Endothelial cell of umbilical vein (primary cell): ENCODE measurements around the gene KIFC1. TPM values are rescaled to one million over a fixed set of nuclear protein-coding genes. Genes with fewer than 3 reads are reported as not detected.

Experiments used
- BruUV-seq: library from RNA; stranded (reverse); fragments of 400-500 nt; replicated peaks from 2 replicates; lab custom pipeline; 2021; lab: Mats Ljungman, UMichigan
- CTCF ChIA-PET: fragments of 300-600, 350-600 bp; sonication (Branson Sonifier 250); formaldehyde crosslinking; loops from one replicate; lab custom pipeline; 2021; ENCODE audit warnings: antibody characterized with exemption, inconsistent platforms; lab: Charles Lee
- POLR2A ChIA-PET: fragments of 300-600, 350-600 bp; sonication (Branson Sonifier 250); formaldehyde crosslinking; loops from one replicate; lab custom pipeline; 2021; ENCODE audit warnings: antibody characterized with exemption, inconsistent platforms; lab: Charles Lee
- DNase-seq: peaks from one replicate; pipeline ENCODE4 v3.0.0-alpha.2; 2011; ENCODE audit warnings: low read depth, low spot score
- FAIRE-seq: peaks from 2 replicates; lab custom pipeline; 2011; peaks lifted over from hg19 to GRCh38; lab: Jason Lieb, UNC
- H2AFZ ChIP-seq: 2 replicates; pipeline ENCODE4 v1.6.0; 2012; ENCODE audit warnings: low read depth, low read length, control low read depth, inconsistent platforms
- H3K27ac ChIP-seq: 2 replicates; pipeline ENCODE4 v1.5.1; 2011; ENCODE audit warnings: low read depth, mild to moderate bottlenecking, control low read depth, low read length, moderate library complexity; ENCODE audit not compliant: insufficient read depth
- H3K27me3 ChIP-seq, 2 experiments: 2 replicates each; pipeline versions ENCODE4 v1.6.0 to v1.6.1; 2011; ENCODE audit warnings: low read length in 2 of 2, mixed read lengths in 1 of 2; ENCODE audit not compliant: control insufficient read depth in 2 of 2, insufficient read depth in 2 of 2
- H3K36me3 ChIP-seq, 2 experiments: 2 replicates in 1 of 2; 3 replicates in 1 of 2; pipeline ENCODE4 v1.5.1; 2011; ENCODE audit warnings: low read length in 2 of 2, mild to moderate bottlenecking in 1 of 2, moderate library complexity in 1 of 2; ENCODE audit not compliant: control insufficient read depth in 2 of 2, insufficient read depth in 2 of 2; ENCODE audit errors: extremely low read depth in 1 of 2
- H3K4me1 ChIP-seq: 3 replicates; pipeline ENCODE4 v1.5.1; 2011; ENCODE audit warnings: mild to moderate bottlenecking, low read length; ENCODE audit not compliant: control insufficient read depth, insufficient read depth; ENCODE audit errors: extremely low read depth
- H3K4me2 ChIP-seq: 2 replicates; pipeline ENCODE4 v1.6.1; 2011; ENCODE audit warnings: low read length, control low read depth, mixed read lengths; ENCODE audit not compliant: insufficient read depth
- H3K4me3 ChIP-seq, 3 experiments: fragments of 200-600 bp in 1 of 3; sonication (generic), shearing (Covaris generic) in 1 of 3; replicated peaks in 1 of 3; 2 replicates each; pipeline ENCODE4 v1.5.1; 2011 to 2016; ENCODE audit warnings: control low read depth in 3 of 3, low read length in 3 of 3, mild to moderate bottlenecking in 2 of 3, inconsistent platforms in 1 of 3, low read depth in 1 of 3, moderate library complexity in 1 of 3; ENCODE audit not compliant: insufficient read depth in 1 of 3
- H3K79me2 ChIP-seq: 2 replicates; pipeline ENCODE4 v1.6.0; 2012; ENCODE audit warnings: low read length, inconsistent platforms; ENCODE audit not compliant: control insufficient read depth, insufficient read depth
- H3K9ac ChIP-seq: replicated peaks from 2 replicates; pipeline ENCODE3; 2011; ENCODE audit warnings: low read length, control low read depth; ENCODE audit not compliant: insufficient read depth; ENCODE audit errors: extremely low read depth
- H3K9me1 ChIP-seq: replicated peaks from 3 replicates; pipeline ENCODE4 v1.6.0; 2011; ENCODE audit warnings: mild to moderate bottlenecking, low read length; ENCODE audit not compliant: control insufficient read depth, insufficient read depth; ENCODE audit errors: extremely low read depth
- H3K9me3 ChIP-seq: replicated peaks from 2 replicates; pipeline ENCODE4 v1.5.1; 2012; ENCODE audit warnings: low read length, inconsistent platforms; ENCODE audit not compliant: control insufficient read depth, insufficient read depth
- H4K20me1 ChIP-seq: replicated peaks from 2 replicates; pipeline ENCODE3; 2011; ENCODE audit warnings: mild to moderate bottlenecking, low read length; ENCODE audit not compliant: control insufficient read depth, insufficient read depth; ENCODE audit errors: extremely low read depth
- CTCF ChIP-seq, 2 donors: IDR thresholded peaks; 1 replicate in 1 of 2; 2 replicates in 1 of 2; pipeline ENCODE4 v1.5.1; 2011; ENCODE audit warnings: low read length in 2 of 2, mild to moderate bottlenecking in 2 of 2, moderate library complexity in 2 of 2, control low read depth in 1 of 2, inconsistent platforms in 1 of 2, low read depth in 1 of 2; ENCODE audit not compliant: insufficient read depth in 1 of 2; ENCODE audit errors: extremely low read depth in 1 of 2
- EZH2 ChIP-seq: IDR thresholded peaks from 2 replicates; pipeline ENCODE4 v1.6.1; 2012; ENCODE audit warnings: borderline replicate concordance, low read depth, mild to moderate bottlenecking, moderate library complexity, low read length, inconsistent platforms; ENCODE audit not compliant: severe bottlenecking
- GATA2 ChIP-seq: IDR thresholded peaks from 2 replicates; pipeline ENCODE4 v1.7.0; 2011; ENCODE audit warnings: low read depth, mild to moderate bottlenecking, moderate library complexity, mixed read lengths, low read length; ENCODE audit not compliant: insufficient read length, insufficient read depth
- JUN ChIP-seq: IDR thresholded peaks from 2 replicates; pipeline ENCODE4 v1.6.1; 2011; ENCODE audit warnings: borderline replicate concordance, low read depth; ENCODE audit not compliant: insufficient read length, insufficient read depth
- POLR2A ChIP-seq: IDR thresholded peaks from 2 replicates; pipeline ENCODE4 v1.6.1; 2012; ENCODE audit warnings: low read depth, mild to moderate bottlenecking, control low read depth, low read length
- POLR2AphosphoS5 ChIP-seq: IDR thresholded peaks from 2 replicates; pipeline ENCODE4 v1.6.1; 2012; ENCODE audit warnings: low read depth, mild to moderate bottlenecking, control low read depth, low read length, moderate library complexity; ENCODE audit not compliant: insufficient read depth
- dilution Hi-C: fragments of 300-500 bp; cut with MboI; formaldehyde crosslinking; loops from one replicate; pipeline ENCODE4 v1.15.0; 2019; ENCODE audit warnings: low sequenced_read_pairs; ENCODE audit not compliant: extremely low pct_ligation_motif_present
- intact Hi-C: fragments of 100-400 bp; cut with micrococcal nuclease; formaldehyde crosslinking; loops from one replicate; pipeline ENCODE4 v1.10.0; 2022
- polyA plus RNA-seq, 4 experiments: library from polyadenylated mRNA; depleted of rRNA in 3 of 4; stranded (reverse) in 3 of 4; unstranded in 1 of 4; fragments of >200 nt; gene quantifications; 2 replicates each; pipeline versions ENCODE4 v1.2.1 to v1.2.3, GENCODE V29; 2011 to 2012; ENCODE audit warnings: missing spikeins in 1 of 4
- total RNA-seq: library from RNA; stranded (reverse); gene quantifications from 2 replicates; pipeline ENCODE4 v1.2.3, GENCODE V29; 2021

KIFC1 gene
- total and polyA plus RNA-seq, 2 donors (not counting 3 experiments of a cell fraction or from before 2014, with no cell fraction given), result 39.3 to 63.4 TPM

- Histone ChIP-seq H3K79me2 (no peaks in the 10 kb centered on the region), H3K4me2 (no peak overlapping the region), H3K4me3 (no peak overlapping the region), H3K27me3 (no peaks in the 10 kb centered on the region), H3K4me1 (no peaks in the 10 kb centered on the region), H3K9me1 (no peaks in the 10 kb centered on the region), H3K36me3 (peaks cover 0 to 16% of the 10 kb centered on the region in 2 experiments), H3K9me3 (no peaks in the 10 kb centered on the region), H2AFZ (no peak overlapping the region), H3K27ac (no peak overlapping the region), H3K9ac (no peak overlapping the region), H4K20me1 (no peaks in the 10 kb centered on the region)
- dilution Hi-C loops (no loop called here), intact Hi-C loops (no loop called here)
- BruUV-seq, result no TSS peak
- DNase-seq (no peak), FAIRE-seq (no peak)
- TF ChIP-seq EZH2 (no peak), JUN (no peak), CTCF (IDR thresholded peaks at IDR 0.05; ENCODE audit: extremely low read depth in 1 of 2, insufficient read depth in 1 of 2, low read depth in 1 of 2, low read length in 2 of 2) (no peak), POLR2AphosphoS5 (no peak), POLR2A (no peak), GATA2 (no peak)
- CTCF ChIA-PET, result interaction anchor here (1.5 kb wide), 1 partner anchor 42 kb away, joined by 3 read pairs; no protein-coding TSS in a partner anchor
- POLR2A ChIA-PET, result interaction anchor here (0.6 kb wide), 1 partner anchor 1349 kb away, joined by 3 read pairs; no protein-coding TSS in a partner anchor
Observed at GRCh38 chr6:33445119-33445603, 53.5 kb downstream of the KIFC1 start.
